ENCODE data around the gene RUNX1. TPM values are rescaled to one million over a fixed set of nuclear protein-coding genes. Genes with fewer than 3 reads are reported as not detected.
A peak's percentile ranks its signal among the peaks of the same experiment; 100 is the strongest.

The RUNX1 gene
- total and polyA plus RNA-seq, 2 of the 13 experiments (the other 11 are each of a cell fraction or from before 2014, with no cell fraction given) = 5.4 to 6.4 TPM

DNA sequence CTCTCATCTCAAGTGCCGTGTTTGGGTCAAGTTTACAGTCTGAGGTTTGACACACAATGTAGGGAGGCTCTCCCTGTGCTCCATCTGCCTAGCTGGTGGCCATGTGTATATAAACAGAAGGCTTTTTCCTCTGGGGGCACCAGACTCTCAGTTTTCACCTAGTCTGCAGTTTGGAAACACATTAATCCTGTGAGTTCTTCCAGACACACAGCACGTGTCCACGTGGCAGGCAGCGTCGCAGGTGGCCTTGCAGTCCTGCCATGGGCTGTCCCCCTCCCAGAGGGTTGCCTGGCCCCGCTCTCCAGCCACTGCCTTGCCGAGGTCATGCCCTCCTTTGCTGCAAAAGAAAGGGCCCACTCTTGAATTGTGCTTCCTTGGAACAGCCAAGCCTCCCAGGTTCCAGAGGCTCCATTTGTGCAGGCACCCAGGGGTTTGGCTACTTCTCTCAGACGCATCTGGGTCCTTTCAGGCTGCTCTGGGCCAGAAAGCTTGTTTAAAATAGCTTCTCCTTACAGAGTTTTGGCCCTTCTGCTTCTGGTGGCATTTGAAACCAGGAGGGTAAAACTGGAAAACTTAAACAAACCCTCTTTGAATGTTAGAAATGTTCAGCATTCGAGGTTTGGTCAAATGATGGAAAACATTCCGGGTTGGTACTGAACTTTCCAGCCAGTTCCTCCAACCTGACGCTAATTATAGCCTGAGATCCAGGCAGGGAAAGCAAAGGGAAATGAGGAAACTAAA, 4.4 kb upstream of the RUNX1 start (continued):
- TF ChIP-seq, protein P1, sequence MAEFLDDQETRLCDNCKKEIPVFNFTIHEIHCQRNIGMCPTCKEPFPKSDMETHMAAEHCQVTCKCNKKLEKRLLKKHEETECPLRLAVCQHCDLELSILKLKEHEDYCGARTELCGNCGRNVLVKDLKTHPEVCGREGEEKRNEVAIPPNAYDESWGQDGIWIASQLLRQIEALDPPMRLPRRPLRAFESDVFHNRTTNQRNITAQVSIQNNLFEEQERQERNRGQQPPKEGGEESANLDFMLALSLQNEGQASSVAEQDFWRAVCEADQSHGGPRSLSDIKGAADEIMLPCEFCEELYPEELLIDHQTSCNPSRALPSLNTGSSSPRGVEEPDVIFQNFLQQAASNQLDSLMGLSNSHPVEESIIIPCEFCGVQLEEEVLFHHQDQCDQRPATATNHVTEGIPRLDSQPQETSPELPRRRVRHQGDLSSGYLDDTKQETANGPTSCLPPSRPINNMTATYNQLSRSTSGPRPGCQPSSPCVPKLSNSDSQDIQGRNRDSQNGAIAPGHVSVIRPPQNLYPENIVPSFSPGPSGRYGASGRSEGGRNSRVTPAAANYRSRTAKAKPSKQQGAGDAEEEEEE (CRISPR knock-in tag; IDR thresholded peaks at IDR 0.05; ENCODE audit: borderline replicate concordance) = no peak
- no peak for TF ChIP-seq ZNF484 (CRISPR knock-in tag; IDR thresholded peaks at IDR 0.05; ENCODE audit: borderline replicate concordance, low read depth)
- TF ChIP-seq ATAD3A (CRISPR knock-in tag; IDR thresholded peaks at IDR 0.05) = no peak
- peak; percentile 10 for TF ChIP-seq TEAD3 (CRISPR knock-in tag; optimal IDR thresholded peaks at IDR 0.05; ENCODE audit: borderline replicate concordance)
- TF ChIP-seq SPEN (CRISPR knock-in tag; IDR thresholded peaks at IDR 0.05; ENCODE audit: low read depth) = peak; percentile 44; the same call in 1 of the 2 replicates
- TF ChIP-seq NR1H2 (CRISPR knock-in tag; IDR thresholded peaks at IDR 0.05; ENCODE audit: borderline replicate concordance, low read depth) = 0 out of 2 replicates have a peak, but pooled peaks have one; percentile 71
- peak; percentile 48; the same call in 1 of the 2 replicates for TF ChIP-seq PITX1 (CRISPR knock-in tag; IDR thresholded peaks at IDR 0.05)
- TF ChIP-seq BRCA1 (CRISPR knock-in tag; IDR thresholded peaks at IDR 0.05) = no peak
- TF ChIP-seq MXI1 (IDR thresholded peaks at IDR 0.05; ENCODE audit: borderline replicate concordance, low read depth, low read length) = no peak
- peak; percentile 47; the same call in 1 of the 2 replicates for TF ChIP-seq BCL6 (CRISPR knock-in tag; IDR thresholded peaks at IDR 0.05)
- TF ChIP-seq REPIN1 (CRISPR knock-in tag; IDR thresholded peaks at IDR 0.05; ENCODE audit: borderline replicate concordance, low read depth) = no peak
- TF ChIP-seq, protein P2, sequence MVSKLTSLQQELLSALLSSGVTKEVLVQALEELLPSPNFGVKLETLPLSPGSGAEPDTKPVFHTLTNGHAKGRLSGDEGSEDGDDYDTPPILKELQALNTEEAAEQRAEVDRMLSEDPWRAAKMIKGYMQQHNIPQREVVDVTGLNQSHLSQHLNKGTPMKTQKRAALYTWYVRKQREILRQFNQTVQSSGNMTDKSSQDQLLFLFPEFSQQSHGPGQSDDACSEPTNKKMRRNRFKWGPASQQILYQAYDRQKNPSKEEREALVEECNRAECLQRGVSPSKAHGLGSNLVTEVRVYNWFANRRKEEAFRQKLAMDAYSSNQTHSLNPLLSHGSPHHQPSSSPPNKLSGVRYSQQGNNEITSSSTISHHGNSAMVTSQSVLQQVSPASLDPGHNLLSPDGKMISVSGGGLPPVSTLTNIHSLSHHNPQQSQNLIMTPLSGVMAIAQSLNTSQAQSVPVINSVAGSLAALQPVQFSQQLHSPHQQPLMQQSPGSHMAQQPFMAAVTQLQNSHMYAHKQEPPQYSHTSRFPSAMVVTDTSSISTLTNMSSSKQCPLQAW (CRISPR knock-in tag; IDR thresholded peaks at IDR 0.05) = 0 out of 2 replicates have a peak, but pooled peaks have one; percentile 53
- TF ChIP-seq ZNF776 (CRISPR knock-in tag; IDR thresholded peaks at IDR 0.05) = no peak
- TF ChIP-seq, protein P3, sequence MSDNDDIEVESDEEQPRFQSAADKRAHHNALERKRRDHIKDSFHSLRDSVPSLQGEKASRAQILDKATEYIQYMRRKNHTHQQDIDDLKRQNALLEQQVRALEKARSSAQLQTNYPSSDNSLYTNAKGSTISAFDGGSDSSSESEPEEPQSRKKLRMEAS (IDR thresholded peaks at IDR 0.05) = peak; percentile 91
- TF ChIP-seq MYC (CRISPR knock-in tag; IDR thresholded peaks at IDR 0.05; ENCODE audit: borderline replicate concordance) = peak; percentile 69; the same call in 1 of the 2 replicates
- 0 out of 2 replicates have a peak, but pooled peaks have one; percentile 54 for TF ChIP-seq ZNF703 (CRISPR knock-in tag; IDR thresholded peaks at IDR 0.05; ENCODE audit: borderline replicate concordance)
- 0 out of 2 replicates have a peak, but pooled peaks have one; percentile 10 for TF ChIP-seq HNF4A (CRISPR knock-in tag; IDR thresholded peaks at IDR 0.05)
- TF ChIP-seq ZNF101 (CRISPR knock-in tag; IDR thresholded peaks at IDR 0.05; ENCODE audit: borderline replicate concordance, low read depth) = no peak
- 0 out of 2 replicates have a peak, but pooled peaks have one; percentile 21 for TF ChIP-seq SALL2 (CRISPR knock-in tag; IDR thresholded peaks at IDR 0.05)
- TF ChIP-seq HOXA9 (CRISPR knock-in tag; IDR thresholded peaks at IDR 0.05; ENCODE audit: borderline replicate concordance) = no peak
- TF ChIP-seq, protein P4, sequence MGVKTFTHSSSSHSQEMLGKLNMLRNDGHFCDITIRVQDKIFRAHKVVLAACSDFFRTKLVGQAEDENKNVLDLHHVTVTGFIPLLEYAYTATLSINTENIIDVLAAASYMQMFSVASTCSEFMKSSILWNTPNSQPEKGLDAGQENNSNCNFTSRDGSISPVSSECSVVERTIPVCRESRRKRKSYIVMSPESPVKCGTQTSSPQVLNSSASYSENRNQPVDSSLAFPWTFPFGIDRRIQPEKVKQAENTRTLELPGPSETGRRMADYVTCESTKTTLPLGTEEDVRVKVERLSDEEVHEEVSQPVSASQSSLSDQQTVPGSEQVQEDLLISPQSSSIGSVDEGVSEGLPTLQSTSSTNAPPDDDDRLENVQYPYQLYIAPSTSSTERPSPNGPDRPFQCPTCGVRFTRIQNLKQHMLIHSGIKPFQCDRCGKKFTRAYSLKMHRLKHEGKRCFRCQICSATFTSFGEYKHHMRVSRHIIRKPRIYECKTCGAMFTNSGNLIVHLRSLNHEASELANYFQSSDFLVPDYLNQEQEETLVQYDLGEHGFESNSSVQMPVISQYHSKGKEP (CRISPR knock-in tag; IDR thresholded peaks at IDR 0.05) = no peak
- 0 out of 2 replicates have a peak, but pooled peaks have one; percentile 22 for TF ChIP-seq ZNF264 (CRISPR knock-in tag; IDR thresholded peaks at IDR 0.05)
- TF ChIP-seq, protein P5, sequence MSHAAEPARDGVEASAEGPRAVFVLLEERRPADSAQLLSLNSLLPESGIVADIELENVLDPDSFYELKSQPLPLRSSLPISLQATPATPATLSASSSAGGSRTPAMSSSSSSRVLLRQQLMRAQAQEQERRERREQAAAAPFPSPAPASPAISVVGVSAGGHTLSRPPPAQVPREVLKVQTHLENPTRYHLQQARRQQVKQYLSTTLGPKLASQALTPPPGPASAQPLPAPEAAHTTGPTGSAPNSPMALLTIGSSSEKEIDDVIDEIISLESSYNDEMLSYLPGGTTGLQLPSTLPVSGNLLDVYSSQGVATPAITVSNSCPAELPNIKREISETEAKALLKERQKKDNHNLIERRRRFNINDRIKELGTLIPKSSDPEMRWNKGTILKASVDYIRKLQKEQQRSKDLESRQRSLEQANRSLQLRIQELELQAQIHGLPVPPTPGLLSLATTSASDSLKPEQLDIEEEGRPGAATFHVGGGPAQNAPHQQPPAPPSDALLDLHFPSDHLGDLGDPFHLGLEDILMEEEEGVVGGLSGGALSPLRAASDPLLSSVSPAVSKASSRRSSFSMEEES (CRISPR knock-in tag; IDR thresholded peaks at IDR 0.05) = peak; percentile 57; the same call in 1 of the 2 replicates

All from HepG2 (cell line).